ACC112 (cell line): ENCODE data around the gene CNTN1.

Experiments used
- H2AFZ ChIP-seq: fragments of 200-600 bp; sonication (generic); one replicate; pipeline ENCODE4 v1.6.0; 2017; ENCODE audit warnings: antibody characterized with exemption, low read length; ENCODE audit not compliant: unreplicated experiment
- H3K27ac ChIP-seq: fragments of 200-600 bp; sonication (generic); 2 replicates; pipeline ENCODE4 v1.5.1; 2014; ENCODE audit warnings: low read depth, mild to moderate bottlenecking, antibody characterized with exemption, low read length, moderate library complexity
- H3K27me3 ChIP-seq: fragments of 200-600 bp; sonication (generic); 2 replicates; pipeline ENCODE4 v1.6.1; 2014; ENCODE audit warnings: mild to moderate bottlenecking, antibody characterized with exemption, low read length, moderate library complexity, mixed read lengths; ENCODE audit not compliant: insufficient read depth
- H3K36me3 ChIP-seq: fragments of 200-600 bp; sonication (generic); 2 replicates; pipeline ENCODE4 v1.6.1; 2016; ENCODE audit warnings: mild to moderate bottlenecking, antibody characterized with exemption, low read length, moderate library complexity, mixed read lengths; ENCODE audit not compliant: insufficient read depth
- H3K4me1 ChIP-seq: fragments of 200-600 bp; sonication (generic); one replicate; pipeline ENCODE4 v1.6.1; 2016; ENCODE audit warnings: low read length, mixed read lengths; ENCODE audit not compliant: insufficient read depth, unreplicated experiment, control insufficient read depth
- H3K4me3 ChIP-seq: fragments of 200-600 bp; sonication (generic); 2 replicates; pipeline ENCODE4 v1.5.1; 2014; ENCODE audit warnings: mild to moderate bottlenecking, low read depth, low read length
- H3K79me2 ChIP-seq: fragments of 200-600 bp; sonication (generic); one replicate; pipeline ENCODE4 v1.6.0; 2016; ENCODE audit warnings: low read length; ENCODE audit not compliant: control insufficient read depth, unreplicated experiment, insufficient read depth

CNTN1 gene

GRCh38 chr12:40768125-40768864 lies 76.1 kb downstream of the CNTN1 start:
- Histone ChIP-seq H2AFZ (no peak overlapping the region), H3K27me3 (no peaks in the 10 kb centered on the region), H3K36me3 (no peaks in the 10 kb centered on the region), H3K27ac (no peak overlapping the region), H3K79me2 (no peaks in the 10 kb centered on the region), H3K4me3 (no peak overlapping the region), H3K4me1 (no peaks in the 10 kb centered on the region)

DNA sequence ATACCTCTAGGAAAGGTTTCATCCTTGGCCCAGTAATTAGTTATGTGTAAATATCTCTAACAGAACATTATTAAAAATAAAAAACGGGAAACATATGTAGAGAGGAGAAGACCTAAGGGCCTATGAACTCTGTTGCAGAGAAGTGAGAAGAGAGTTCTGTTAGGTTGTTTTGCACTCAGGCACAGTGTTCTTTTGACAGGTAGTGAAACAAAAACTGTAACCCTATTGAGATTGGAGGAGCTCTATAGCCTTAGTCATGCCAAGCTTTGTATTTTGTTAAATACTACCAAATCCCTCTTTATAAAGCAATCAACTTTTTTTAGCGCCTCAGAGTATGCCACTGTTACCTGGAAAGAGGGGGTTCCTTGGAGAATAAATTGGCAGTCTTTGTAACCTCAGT lies 77.6 kb downstream of the CNTN1 start:
- Histone ChIP-seq H3K27me3 (no peaks in the 10 kb centered on the region), H3K36me3 (no peaks in the 10 kb centered on the region), H3K4me3 (no peak overlapping the region), H3K4me1 (no peaks in the 10 kb centered on the region), H3K79me2 (no peaks in the 10 kb centered on the region), H2AFZ (no peak overlapping the region), H3K27ac (no peak overlapping the region)

DNA sequence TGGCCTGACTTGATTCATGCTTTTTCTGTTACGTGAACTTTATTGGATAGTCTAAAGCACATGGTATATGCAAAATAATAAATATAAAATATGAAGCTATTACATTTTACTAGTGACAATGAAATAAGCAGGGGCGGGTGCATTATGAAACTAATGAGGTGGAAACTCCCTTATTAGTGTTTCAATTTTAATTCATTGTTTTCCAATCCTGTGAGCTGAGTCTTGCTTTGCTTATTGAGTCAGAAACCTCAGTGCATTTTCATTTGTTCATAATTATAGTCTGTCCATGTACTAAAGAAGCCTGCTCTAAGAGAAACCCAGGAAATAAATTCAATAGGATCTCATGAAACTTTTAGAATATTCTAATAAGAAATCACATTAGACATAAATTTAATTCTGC lies 78.5 kb downstream of the CNTN1 start:
- H3K27ac ChIP-seq, result no peak overlapping the region
- no peaks in the 10 kb centered on the region for H3K79me2 ChIP-seq
- H2AFZ ChIP-seq, result no peak overlapping the region
- H3K4me3 ChIP-seq, result no peak overlapping the region
- H3K36me3 ChIP-seq, result no peaks in the 10 kb centered on the region
- no peaks in the 10 kb centered on the region for H3K4me1 ChIP-seq
- H3K27me3 ChIP-seq, result no peaks in the 10 kb centered on the region

GRCh38 chr12:40775661-40776060 lies 83.4 kb downstream of the CNTN1 start:
- H3K4me1 ChIP-seq, result no peaks in the 10 kb centered on the region
- no peak overlapping the region for H3K4me3 ChIP-seq
- H3K79me2 ChIP-seq, result no peaks in the 10 kb centered on the region
- no peaks in the 10 kb centered on the region for H3K36me3 ChIP-seq
- no peak overlapping the region for H2AFZ ChIP-seq
- no peaks in the 10 kb centered on the region for H3K27me3 ChIP-seq
- no peak overlapping the region for H3K27ac ChIP-seq

DNA sequence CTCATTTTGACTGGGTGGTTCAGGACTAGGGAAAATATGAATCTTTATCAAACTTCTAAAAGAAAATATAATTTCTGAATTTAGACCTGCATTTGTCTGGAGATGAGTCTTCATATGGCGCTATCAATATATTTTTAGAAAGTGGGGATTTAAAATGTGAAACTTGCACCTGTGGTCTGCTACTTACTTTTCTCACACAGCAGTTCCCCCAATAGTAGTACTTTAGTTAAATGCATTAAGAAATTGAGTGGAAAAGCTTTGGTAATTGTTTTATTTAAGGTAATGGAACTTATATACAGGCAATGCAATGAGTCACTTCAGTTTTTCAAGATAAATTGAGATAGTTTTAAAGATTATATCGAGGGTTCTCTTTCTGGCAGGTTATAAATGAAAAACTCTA lies 91.9 kb downstream of the CNTN1 start:
- Histone ChIP-seq H3K79me2 (no peaks in the 10 kb centered on the region), H3K27me3 (no peaks in the 10 kb centered on the region), H3K4me3 (no peak overlapping the region), H3K27ac (no peak overlapping the region), H3K36me3 (no peaks in the 10 kb centered on the region), H3K4me1 (no peaks in the 10 kb centered on the region), H2AFZ (no peak overlapping the region)

GRCh38 chr12:40788276-40788675 lies 96.0 kb downstream of the CNTN1 start:
- H3K79me2 ChIP-seq, result no peaks in the 10 kb centered on the region
- no peaks in the 10 kb centered on the region for H3K27me3 ChIP-seq
- no peaks in the 10 kb centered on the region for H3K36me3 ChIP-seq
- H2AFZ ChIP-seq, result no peak overlapping the region
- no peaks in the 10 kb centered on the region for H3K4me1 ChIP-seq
- no peak overlapping the region for H3K27ac ChIP-seq
- H3K4me3 ChIP-seq, result no peak overlapping the region

DNA sequence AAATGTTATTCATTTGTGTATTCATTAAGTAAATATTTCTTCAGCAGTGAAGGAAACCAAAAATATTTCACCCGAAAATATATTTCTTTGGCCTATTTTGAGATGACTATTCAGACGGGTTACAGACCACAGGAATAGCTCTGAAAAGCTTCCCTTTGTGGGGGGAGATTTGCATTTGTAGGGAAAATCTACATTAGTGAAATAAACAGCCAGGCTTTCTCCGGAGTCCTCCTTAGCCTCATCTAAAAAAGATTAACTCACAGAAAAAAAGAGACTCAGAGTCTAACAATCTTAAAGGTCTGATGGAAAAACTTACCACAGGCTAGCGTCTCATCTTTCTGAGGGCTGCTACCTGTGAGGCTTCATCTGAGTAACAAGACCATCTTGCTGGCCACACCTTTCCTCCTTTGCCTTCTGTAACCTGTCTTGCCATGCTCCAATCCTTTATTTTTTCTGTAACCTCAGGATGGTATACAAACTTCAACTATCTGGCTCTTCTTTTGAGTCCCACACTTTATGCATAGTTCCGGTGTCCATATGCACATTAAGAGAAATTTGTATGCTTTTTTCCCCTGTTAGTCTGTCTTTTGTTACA lies 100.7 kb downstream of the CNTN1 start:
- H2AFZ ChIP-seq, result no peak overlapping the region
- H3K36me3 ChIP-seq, result no peaks in the 10 kb centered on the region
- no peak overlapping the region for H3K27ac ChIP-seq
- no peaks in the 10 kb centered on the region for H3K4me1 ChIP-seq
- H3K27me3 ChIP-seq, result no peaks in the 10 kb centered on the region
- no peak overlapping the region for H3K4me3 ChIP-seq
- H3K79me2 ChIP-seq, result no peaks in the 10 kb centered on the region

DNA sequence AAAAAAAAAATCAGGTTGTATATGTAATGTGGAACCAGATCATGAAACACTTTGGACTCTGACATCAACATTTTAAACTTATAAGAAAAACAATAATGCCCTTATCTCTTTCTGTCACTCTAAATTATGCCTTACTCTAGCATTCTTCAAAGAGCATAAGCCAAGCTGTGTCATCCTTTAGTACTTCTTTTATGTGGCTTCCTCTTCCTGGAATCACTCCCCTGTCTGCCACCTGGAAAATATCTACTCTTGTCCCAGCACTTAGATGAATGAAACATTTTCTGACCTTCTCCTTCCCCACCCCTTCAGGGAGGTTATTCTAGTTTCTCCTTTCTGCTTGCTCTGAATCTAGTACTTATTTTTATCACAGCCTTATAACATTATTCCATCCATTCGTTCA lies 101.2 kb downstream of the CNTN1 start:
- Histone ChIP-seq H3K79me2 (no peaks in the 10 kb centered on the region), H2AFZ (no peak overlapping the region), H3K27ac (no peak overlapping the region), H3K4me3 (no peak overlapping the region), H3K36me3 (no peaks in the 10 kb centered on the region), H3K27me3 (no peaks in the 10 kb centered on the region), H3K4me1 (no peaks in the 10 kb centered on the region)

- Histone ChIP-seq H2AFZ (no peak overlapping the region), H3K36me3 (no peaks in the 10 kb centered on the region), H3K79me2 (no peaks in the 10 kb centered on the region), H3K27me3 (no peaks in the 10 kb centered on the region), H3K4me1 (no peaks in the 10 kb centered on the region), H3K4me3 (no peak overlapping the region), H3K27ac (no peak overlapping the region)
Measured at GRCh38 chr12:40794087-40794486, 101.8 kb downstream of the CNTN1 start.

DNA sequence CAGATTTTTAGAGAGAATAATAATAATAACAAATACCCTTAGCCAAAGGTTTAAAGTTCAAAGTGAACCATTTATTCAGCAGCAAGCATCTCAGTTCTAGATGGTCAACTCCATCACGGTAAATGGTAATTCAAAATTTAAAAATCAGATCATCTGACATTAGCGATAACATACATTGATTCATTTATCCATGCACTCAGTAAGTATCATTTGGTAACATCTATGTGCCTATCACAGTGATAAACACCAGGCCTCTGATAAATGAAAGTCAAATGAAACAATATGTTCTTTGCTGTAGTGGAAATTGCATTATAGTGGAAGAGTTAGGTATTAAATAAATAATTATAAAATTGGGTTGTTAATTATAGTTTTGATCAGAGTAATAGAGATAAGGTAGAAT lies 108.8 kb downstream of the CNTN1 start:
- Histone ChIP-seq H3K27ac (no peak overlapping the region), H3K79me2 (no peaks in the 10 kb centered on the region), H2AFZ (no peak overlapping the region), H3K36me3 (no peaks in the 10 kb centered on the region), H3K4me3 (no peak overlapping the region), H3K27me3 (no peaks in the 10 kb centered on the region), H3K4me1 (no peaks in the 10 kb centered on the region)

- no peaks in the 10 kb centered on the region for H3K79me2 ChIP-seq
- H3K27ac ChIP-seq, result no peak overlapping the region
- no peaks in the 10 kb centered on the region for H3K36me3 ChIP-seq
- no peaks in the 10 kb centered on the region for H3K4me1 ChIP-seq
- H3K4me3 ChIP-seq, result no peak overlapping the region
- no peak overlapping the region for H2AFZ ChIP-seq
- no peaks in the 10 kb centered on the region for H3K27me3 ChIP-seq
Measured at GRCh38 chr12:40801861-40802260, 109.6 kb downstream of the CNTN1 start.
